Panc1 (cell line): Measurements from ENCODE around the gene COA8.

Experiments
- CTCF ChIP-seq: fragments of 450-650 bp; IDR thresholded peaks from 2 replicates; pipeline ENCODE4 v1.5.1; 2017; ENCODE audit warnings: mild to moderate bottlenecking
- POLR2AphosphoS5 ChIP-seq: IDR thresholded peaks from 2 replicates; pipeline ENCODE4 v1.6.1; 2012; ENCODE audit warnings: mild to moderate bottlenecking, low read depth, low read length, moderate library complexity
- REST ChIP-seq, 2 experiments: IDR thresholded peaks; 2 replicates each; pipeline ENCODE4 v1.6.1; 2011 to 2012; ENCODE audit warnings: low read depth in 2 of 2, control low read depth in 1 of 2, low read length in 1 of 2, mild to moderate bottlenecking in 1 of 2, moderate library complexity in 1 of 2; ENCODE audit not compliant: insufficient read depth in 1 of 2
- SIN3A ChIP-seq: IDR thresholded peaks from 2 replicates; pipeline ENCODE4 v1.6.1; 2012; ENCODE audit warnings: low read depth, mild to moderate bottlenecking, low read length, moderate library complexity, borderline replicate concordance; ENCODE audit not compliant: insufficient read depth
- TCF7L2 ChIP-seq: IDR thresholded peaks from 2 replicates; pipeline ENCODE4 v1.6.1; 2011; ENCODE audit warnings: mild to moderate bottlenecking, low read depth, low read length, inconsistent platforms

- TF ChIP-seq CTCF (no peak), POLR2AphosphoS5 (no peak), TCF7L2 (no peak), REST (IDR thresholded peaks at IDR 0.05; ENCODE audit: insufficient read depth in 1 of 2, low read depth in 2 of 2, low read length in 1 of 2) (no peak), SIN3A (no peak)
Measured at GRCh38 chr14:103517174-103517566, 45.6 kb upstream of the COA8 start.
